C4-2B (cell line): ENCODE measurements around the gene PLPP4.

Source experiments
- CTCF ChIP-seq: fragments of 450-650 bp; conservative IDR thresholded peaks from 2 replicates; pipeline ENCODE4 v1.5.1; 2017; ENCODE audit warnings: mild to moderate bottlenecking
- ZFX ChIP-seq: fragments of 450-650 bp; IDR thresholded peaks from 2 replicates; pipeline ENCODE4 v1.6.1; 2017

- TF ChIP-seq CTCF (peak; percentile 61), ZFX (no peak)
These were observed 177.6 kb downstream of the PLPP4 start for GRCh38 chr10:120634659-120635058.
